ENCODE results near the gene CREB5.

DNA sequence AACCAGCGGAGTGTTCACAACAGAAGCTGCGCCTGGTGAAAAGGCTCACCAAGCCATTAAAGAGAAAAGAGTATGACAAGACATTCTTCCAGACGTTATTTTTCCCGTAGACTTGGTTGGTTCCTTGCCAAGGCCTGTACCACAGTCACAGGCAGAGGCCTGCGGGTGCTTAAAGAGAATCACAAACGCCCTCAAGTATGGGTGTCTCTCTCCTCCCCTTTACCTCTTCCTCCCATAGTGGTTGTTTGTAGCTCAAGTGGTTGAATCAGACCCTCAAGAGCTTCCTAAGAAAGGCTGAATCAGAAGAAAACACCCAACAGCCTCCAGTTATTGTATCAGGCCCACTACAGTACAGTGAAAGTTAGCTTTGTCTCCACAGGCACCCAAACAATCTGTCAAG lies 169.0 kb downstream of the CREB5 start:
- TF ChIP-seq, protein P1, sequence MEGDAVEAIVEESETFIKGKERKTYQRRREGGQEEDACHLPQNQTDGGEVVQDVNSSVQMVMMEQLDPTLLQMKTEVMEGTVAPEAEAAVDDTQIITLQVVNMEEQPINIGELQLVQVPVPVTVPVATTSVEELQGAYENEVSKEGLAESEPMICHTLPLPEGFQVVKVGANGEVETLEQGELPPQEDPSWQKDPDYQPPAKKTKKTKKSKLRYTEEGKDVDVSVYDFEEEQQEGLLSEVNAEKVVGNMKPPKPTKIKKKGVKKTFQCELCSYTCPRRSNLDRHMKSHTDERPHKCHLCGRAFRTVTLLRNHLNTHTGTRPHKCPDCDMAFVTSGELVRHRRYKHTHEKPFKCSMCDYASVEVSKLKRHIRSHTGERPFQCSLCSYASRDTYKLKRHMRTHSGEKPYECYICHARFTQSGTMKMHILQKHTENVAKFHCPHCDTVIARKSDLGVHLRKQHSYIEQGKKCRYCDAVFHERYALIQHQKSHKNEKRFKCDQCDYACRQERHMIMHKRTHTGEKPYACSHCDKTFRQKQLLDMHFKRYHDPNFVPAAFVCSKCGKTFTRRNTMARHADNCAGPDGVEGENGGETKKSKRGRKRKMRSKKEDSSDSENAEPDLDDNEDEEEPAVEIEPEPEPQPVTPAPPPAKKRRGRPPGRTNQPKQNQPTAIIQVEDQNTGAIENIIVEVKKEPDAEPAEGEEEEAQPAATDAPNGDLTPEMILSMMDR (IDR thresholded peaks at IDR 0.05; ENCODE audit: poor library complexity, severe bottlenecking), result no peak
- no peak for TF ChIP-seq EZH2 (IDR thresholded peaks at IDR 0.05; ENCODE audit: borderline replicate concordance, insufficient read depth, low read length, poor library complexity, severe bottlenecking)
- TF ChIP-seq, protein P2, sequence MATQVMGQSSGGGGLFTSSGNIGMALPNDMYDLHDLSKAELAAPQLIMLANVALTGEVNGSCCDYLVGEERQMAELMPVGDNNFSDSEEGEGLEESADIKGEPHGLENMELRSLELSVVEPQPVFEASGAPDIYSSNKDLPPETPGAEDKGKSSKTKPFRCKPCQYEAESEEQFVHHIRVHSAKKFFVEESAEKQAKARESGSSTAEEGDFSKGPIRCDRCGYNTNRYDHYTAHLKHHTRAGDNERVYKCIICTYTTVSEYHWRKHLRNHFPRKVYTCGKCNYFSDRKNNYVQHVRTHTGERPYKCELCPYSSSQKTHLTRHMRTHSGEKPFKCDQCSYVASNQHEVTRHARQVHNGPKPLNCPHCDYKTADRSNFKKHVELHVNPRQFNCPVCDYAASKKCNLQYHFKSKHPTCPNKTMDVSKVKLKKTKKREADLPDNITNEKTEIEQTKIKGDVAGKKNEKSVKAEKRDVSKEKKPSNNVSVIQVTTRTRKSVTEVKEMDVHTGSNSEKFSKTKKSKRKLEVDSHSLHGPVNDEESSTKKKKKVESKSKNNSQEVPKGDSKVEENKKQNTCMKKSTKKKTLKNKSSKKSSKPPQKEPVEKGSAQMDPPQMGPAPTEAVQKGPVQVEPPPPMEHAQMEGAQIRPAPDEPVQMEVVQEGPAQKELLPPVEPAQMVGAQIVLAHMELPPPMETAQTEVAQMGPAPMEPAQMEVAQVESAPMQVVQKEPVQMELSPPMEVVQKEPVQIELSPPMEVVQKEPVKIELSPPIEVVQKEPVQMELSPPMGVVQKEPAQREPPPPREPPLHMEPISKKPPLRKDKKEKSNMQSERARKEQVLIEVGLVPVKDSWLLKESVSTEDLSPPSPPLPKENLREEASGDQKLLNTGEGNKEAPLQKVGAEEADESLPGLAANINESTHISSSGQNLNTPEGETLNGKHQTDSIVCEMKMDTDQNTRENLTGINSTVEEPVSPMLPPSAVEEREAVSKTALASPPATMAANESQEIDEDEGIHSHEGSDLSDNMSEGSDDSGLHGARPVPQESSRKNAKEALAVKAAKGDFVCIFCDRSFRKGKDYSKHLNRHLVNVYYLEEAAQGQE (IDR thresholded peaks at IDR 0.05; ENCODE audit: borderline replicate concordance), result no peak
- TF ChIP-seq POLR2AphosphoS5 (IDR thresholded peaks at IDR 0.05), result no peak
- no peak for TF ChIP-seq EP300 (conservative IDR thresholded peaks at IDR 0.05; ENCODE audit: poor library complexity, severe bottlenecking)
- no peak for TF ChIP-seq RAD21 (conservative IDR thresholded peaks at IDR 0.05)
- no peak for TF ChIP-seq MXI1 (conservative IDR thresholded peaks at IDR 0.05; ENCODE audit: poor library complexity, severe bottlenecking)
- no peak for TF ChIP-seq TAF1 (IDR thresholded peaks at IDR 0.05; ENCODE audit: low read depth)
- TF ChIP-seq SMC3 (conservative IDR thresholded peaks at IDR 0.05; ENCODE audit: poor library complexity), result no peak
